Common myeloid progenitor, CD34-positive (primary cell): ENCODE measurements around the gene GSC.

ENCODE experiments used
- CTCF ChIA-PET: fragments of 350-600 bp; sonication (Branson Sonifier 250); formaldehyde crosslinking; loops from one replicate; lab custom pipeline; 2021; ENCODE audit warnings: antibody characterized with exemption; lab: Charles Lee
- POLR2A ChIA-PET: fragments of 350-600 bp; sonication (Branson Sonifier 250); formaldehyde crosslinking; loops from one replicate; lab custom pipeline; 2021; ENCODE audit warnings: antibody characterized with exemption; lab: Charles Lee
- DNase-seq, 3 donors: peaks; one replicate each; pipeline versions ENCODE4 v3.0.0 to v3.0.0-alpha.2; 2013
- H3K27ac ChIP-seq, 2 experiments: 1 replicate in 1 of 2; 2 replicates in 1 of 2; pipeline ENCODE4 v1.7.0; 2013; ENCODE audit warnings: inconsistent platforms in 2 of 2, low read length in 2 of 2, mild to moderate bottlenecking in 2 of 2, low read depth in 1 of 2, moderate library complexity in 1 of 2; ENCODE audit not compliant: severe bottlenecking in 2 of 2, insufficient read depth in 1 of 2, poor library complexity in 1 of 2
- H3K27me3 ChIP-seq, 5 experiments: replicated peaks in 2 of 5; 1 replicate in 3 of 5; 2 replicates in 2 of 5; pipeline versions ENCODE4 v1.6.1 to v1.7.0; 2013; ENCODE audit warnings: low read length in 4 of 5, mild to moderate bottlenecking in 2 of 5, moderate library complexity in 2 of 5, inconsistent platforms in 1 of 5; ENCODE audit not compliant: insufficient read depth in 5 of 5, control insufficient read depth in 4 of 5
- H3K36me3 ChIP-seq, 4 experiments: 1 replicate in 2 of 4; 2 replicates in 2 of 4; pipeline versions ENCODE4 v1.6.1 to v1.7.0; 2013; ENCODE audit warnings: low read length in 3 of 4, control low read depth in 1 of 4, mild to moderate bottlenecking in 1 of 4; ENCODE audit not compliant: control insufficient read depth in 4 of 4, insufficient read depth in 4 of 4
- H3K4me1 ChIP-seq, 4 experiments: 1 replicate in 3 of 4; 2 replicates in 1 of 4; pipeline versions ENCODE4 v1.6.1 to v1.7.1; 2013; ENCODE audit warnings: low read length in 3 of 4, mild to moderate bottlenecking in 3 of 4, control low read depth in 1 of 4, inconsistent platforms in 1 of 4, moderate library complexity in 1 of 4; ENCODE audit not compliant: control insufficient read depth in 4 of 4, insufficient read depth in 4 of 4; ENCODE audit errors: control extremely low read depth in 1 of 4
- H3K4me3 ChIP-seq, 7 experiments: 1 replicate in 4 of 7; 2 replicates in 3 of 7; pipeline versions ENCODE4 v1.5.1 to v1.7.0; 2013; ENCODE audit warnings: mild to moderate bottlenecking in 7 of 7, low read length in 6 of 7, moderate library complexity in 6 of 7, inconsistent platforms in 2 of 7, low read depth in 2 of 7, control low read depth in 1 of 7; ENCODE audit not compliant: insufficient read depth in 4 of 7, control insufficient read depth in 1 of 7; ENCODE audit errors: extremely low read depth in 1 of 7
- H3K9me3 ChIP-seq, 5 experiments: 1 replicate in 4 of 5; 2 replicates in 1 of 5; pipeline versions ENCODE4 v1.6.1 to v1.7.1; 2013; ENCODE audit warnings: low read length in 4 of 5, mild to moderate bottlenecking in 2 of 5, inconsistent platforms in 1 of 5, low read depth in 1 of 5, moderate library complexity in 1 of 5; ENCODE audit not compliant: control insufficient read depth in 4 of 5, insufficient read depth in 2 of 5; ENCODE audit errors: control extremely low read depth in 1 of 5
- WGBS: methylation state at CpG from one replicate; pipeline ENCODE4 v1.1.5; 2013; ENCODE audit not compliant: insufficient coverage; 5-methylcytosine and 5-hydroxymethylcytosine counted together

Gene GSC

DNA sequence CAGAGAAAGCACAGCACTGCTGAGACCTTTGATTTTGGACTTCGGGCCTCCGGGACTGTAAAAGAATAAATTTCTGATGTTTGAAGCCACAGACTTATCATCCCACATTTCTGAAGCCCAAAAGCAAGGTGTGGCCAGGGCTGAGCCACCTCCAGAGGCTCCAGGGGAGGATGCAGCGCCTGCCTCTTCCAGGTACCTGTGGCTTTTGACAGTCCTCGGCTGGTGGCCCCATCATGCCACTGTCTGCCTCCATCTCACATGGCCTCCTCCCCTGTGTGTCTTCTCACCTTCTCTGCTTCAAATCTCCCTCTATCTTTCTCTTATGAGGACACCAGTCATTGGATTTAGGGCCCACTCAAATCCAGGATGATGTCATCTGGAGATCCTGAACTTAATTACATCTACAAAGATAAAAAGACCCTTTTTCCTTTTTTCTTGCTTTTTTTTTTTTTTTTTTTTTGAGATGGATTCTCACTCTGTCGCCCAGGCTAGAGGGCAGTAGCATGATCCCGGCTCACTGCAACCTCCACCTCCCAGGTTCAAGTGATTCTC is 15.4 kb downstream of the GSC start:
- POLR2A ChIA-PET: no interaction called here

DNA sequence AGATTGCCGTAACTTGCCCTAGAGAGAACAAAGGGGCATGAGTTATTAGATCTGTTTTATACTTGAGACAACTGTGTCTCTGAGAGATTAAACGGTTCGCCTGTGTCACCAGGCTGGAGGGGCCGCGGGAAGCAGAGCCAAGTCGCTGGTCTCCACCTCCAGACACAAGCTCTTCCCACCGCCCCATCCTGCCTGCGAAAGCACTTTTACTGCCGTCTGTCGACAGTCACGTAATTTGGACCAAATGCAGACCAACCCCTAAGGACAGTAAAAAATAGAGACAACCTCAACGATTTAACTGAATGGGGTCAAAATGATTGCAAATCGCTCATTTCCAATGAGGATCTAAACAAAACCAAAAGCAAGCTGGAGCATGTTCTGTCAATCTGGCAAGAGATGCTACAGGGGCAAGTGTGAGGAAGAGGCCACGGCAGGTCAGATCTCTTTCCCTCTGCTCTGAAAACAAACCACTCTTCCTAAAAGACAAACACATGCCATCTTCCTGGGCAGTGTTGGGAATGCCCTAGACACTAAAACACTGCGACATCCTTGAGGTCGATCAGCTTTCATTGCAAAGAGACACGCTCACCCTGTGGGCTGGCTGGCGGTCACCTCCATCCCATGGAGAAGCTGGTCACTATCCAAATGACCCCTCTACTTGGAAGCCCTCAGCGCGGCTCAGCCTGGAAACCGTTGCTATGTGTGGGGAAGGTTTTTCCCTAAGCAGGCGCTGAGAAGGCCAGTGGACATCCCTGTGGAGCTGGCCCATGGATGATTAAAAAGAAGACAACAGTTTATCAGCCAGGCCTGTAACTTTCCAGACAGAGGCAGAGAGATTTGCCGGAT is 17.1 kb downstream of the GSC start:
- no peak overlapping the region for H3K4me3 ChIP-seq
- ChIA-PET CTCF (interaction anchor here (1.3 to 1.4 kb wide), 2 partner anchors 12 to 65 kb away, joined by 4 to 5 read pairs; no protein-coding TSS in a partner anchor), POLR2A (no interaction called here)
- no peaks in the 10 kb centered on the region for H3K4me1 ChIP-seq
- DNase-seq: no peak
- no peak overlapping the region for H3K27ac ChIP-seq
- peaks cover 0 to 17% (median 8%) of the 10 kb centered on the region in 5 experiments for H3K27me3 ChIP-seq
- no peaks in the 10 kb centered on the region for H3K36me3 ChIP-seq
- H3K9me3 ChIP-seq: no peaks in the 10 kb centered on the region
- WGBS: 87% methylated on average over 20 of the region's 23 CpGs

More for the DNA sequence above, 15.4 kb downstream of the GSC start:
- Histone ChIP-seq H3K27ac (no peak overlapping the region), H3K4me1 (no peaks in the 10 kb centered on the region), H3K36me3 (no peaks in the 10 kb centered on the region), H3K9me3 (no peaks in the 10 kb centered on the region), H3K4me3 (no peak overlapping the region), H3K27me3 (peaks cover 0 to 29% (median 8%) of the 10 kb centered on the region in 5 experiments)
- CTCF ChIA-PET: no interaction called here
- no peak for DNase-seq
- 96% methylated on average over 6 of the region's 6 CpGs for WGBS

DNA sequence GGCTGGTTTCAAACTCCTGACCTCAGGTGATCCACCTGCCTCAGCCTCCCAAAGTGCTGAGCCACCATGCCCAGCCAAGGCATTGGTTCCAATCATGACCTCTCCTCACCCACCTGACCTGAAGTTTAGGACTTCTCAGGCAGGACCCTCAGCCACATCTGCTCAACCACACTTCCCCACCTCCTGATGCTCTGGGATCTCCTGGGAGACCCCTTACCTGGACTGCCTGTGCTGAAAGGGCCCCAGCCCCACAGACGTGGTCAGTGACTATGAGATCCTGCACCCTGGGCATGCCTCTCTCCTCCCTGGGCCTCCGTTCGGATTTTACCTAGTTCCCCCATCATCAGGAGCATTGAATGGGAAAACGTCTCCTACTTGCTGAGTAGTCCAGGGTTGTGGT is 18.0 kb downstream of the GSC start:
- no peaks in the 10 kb centered on the region for H3K36me3 ChIP-seq
- DNase-seq: no peak
- WGBS: 100% methylated on average over 1 of the region's 4 CpGs
- H3K4me3 ChIP-seq: no peak overlapping the region
- ChIA-PET POLR2A (no interaction called here), CTCF (interaction anchor here (1.4 kb wide), 1 partner anchor 64 kb away, joined by 4 read pairs; no protein-coding TSS in a partner anchor)
- no peak overlapping the region for H3K27ac ChIP-seq
- H3K27me3 ChIP-seq: peaks cover 0 to 14% (median 8%) of the 10 kb centered on the region in 5 experiments
- no peaks in the 10 kb centered on the region for H3K9me3 ChIP-seq
- H3K4me1 ChIP-seq: no peaks in the 10 kb centered on the region

DNA sequence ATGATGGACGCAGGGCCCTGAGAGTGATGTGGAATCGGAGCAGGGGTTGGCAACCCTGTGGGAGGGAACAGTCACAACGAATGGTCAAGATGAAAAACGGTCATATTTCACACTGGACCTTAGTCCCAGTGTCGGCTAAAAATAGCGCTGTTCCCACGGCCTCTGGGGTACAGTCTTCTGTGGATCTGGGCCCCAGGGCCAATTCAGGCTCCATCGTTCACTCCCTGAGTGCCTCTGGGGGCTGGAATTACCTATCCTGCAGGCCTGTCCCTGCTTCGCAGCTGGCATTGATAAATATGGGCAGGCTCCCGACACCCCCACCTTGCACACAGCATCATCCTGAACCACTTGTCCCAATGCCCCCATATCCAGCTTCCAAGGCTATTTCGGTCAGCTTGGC is 18.6 kb downstream of the GSC start:
- Histone ChIP-seq H3K4me3 (no peak overlapping the region), H3K9me3 (no peaks in the 10 kb centered on the region), H3K4me1 (no peaks in the 10 kb centered on the region), H3K36me3 (no peaks in the 10 kb centered on the region), H3K27me3 (peaks cover 0 to 14% (median 7%) of the 10 kb centered on the region in 5 experiments), H3K27ac (no peak overlapping the region)
- WGBS: 79% methylated on average over 11 of the region's 11 CpGs
- POLR2A ChIA-PET: no interaction called here
- DNase-seq: no peak
- CTCF ChIA-PET: no interaction called here

DNA sequence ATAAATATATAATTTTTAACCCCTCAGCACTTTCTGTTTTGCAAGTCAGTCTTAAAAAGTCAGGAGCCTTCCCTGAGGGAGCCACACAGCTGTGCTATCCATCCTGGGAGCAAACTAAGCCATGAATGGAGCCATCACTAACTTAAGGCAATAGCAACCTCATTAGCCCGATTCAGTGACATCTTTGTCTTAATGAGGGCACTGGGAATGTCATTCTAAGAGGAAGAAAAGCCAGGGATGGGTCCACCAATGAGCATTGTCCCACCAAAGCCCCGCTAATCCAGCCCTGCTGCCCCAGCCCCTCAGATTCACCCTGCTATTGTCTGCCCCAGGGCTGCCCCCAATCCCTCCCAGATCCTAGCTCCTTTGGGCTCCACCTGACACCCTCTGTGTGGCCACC is 19.5 kb downstream of the GSC start:
- POLR2A ChIA-PET: no interaction called here
- Histone ChIP-seq H3K4me3 (no peak overlapping the region), H3K27me3 (peaks cover 0 to 14% (median 5%) of the 10 kb centered on the region in 5 experiments), H3K36me3 (no peaks in the 10 kb centered on the region), H3K27ac (no peak overlapping the region), H3K4me1 (no peaks in the 10 kb centered on the region), H3K9me3 (no peaks in the 10 kb centered on the region)
- CTCF ChIA-PET: interaction anchor here (1.1 to 1.7 kb wide), 3 partner anchors 12 to 61 kb away, joined by 3 to 4 read pairs (median 3); no protein-coding TSS in a partner anchor
- 95% methylated on average over 2 of the region's 2 CpGs for WGBS
- DNase-seq: no peak

DNA sequence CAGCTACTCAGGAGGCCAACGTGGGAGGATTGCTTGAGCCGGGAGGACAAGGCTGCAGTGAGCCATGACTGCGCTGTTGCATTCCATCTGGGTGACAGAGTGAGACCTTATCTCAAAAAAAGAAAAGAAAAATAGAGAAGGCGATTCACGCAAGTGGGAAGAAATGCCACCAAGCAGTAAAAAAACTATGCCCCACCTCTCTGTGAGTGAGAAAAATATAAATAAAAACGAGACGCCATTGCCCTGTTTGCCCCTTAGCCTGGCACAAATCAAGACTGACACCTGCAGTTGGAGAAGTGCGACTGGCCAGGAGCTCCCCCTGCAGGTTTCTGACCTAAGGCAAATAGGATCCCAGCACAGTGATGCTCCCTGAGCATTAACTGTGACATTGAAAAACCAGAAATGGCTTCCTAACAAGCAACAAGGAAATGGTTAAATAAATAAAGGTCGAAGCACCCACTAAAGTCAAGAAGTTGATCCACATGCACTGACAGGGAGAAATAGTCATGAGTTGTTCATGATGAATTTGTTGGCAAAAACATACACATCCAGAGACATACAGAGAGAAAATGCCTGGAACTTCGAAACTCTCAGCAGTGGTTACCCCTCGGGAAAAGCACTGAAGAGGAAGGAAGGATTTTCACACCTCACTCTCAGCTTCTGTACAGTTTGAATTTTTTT is 21.1 kb downstream of the GSC start:
- H3K36me3 ChIP-seq: no peaks in the 10 kb centered on the region
- peaks cover 0 to 14% (median 3%) of the 10 kb centered on the region in 5 experiments for H3K27me3 ChIP-seq
- peak; percentile 49 to 63 (median 49) for DNase-seq
- H3K9me3 ChIP-seq: no peaks in the 10 kb centered on the region
- no peak overlapping the region for H3K27ac ChIP-seq
- WGBS: 46% methylated on average over 8 of the region's 11 CpGs
- H3K4me1 ChIP-seq: no peaks in the 10 kb centered on the region
- ChIA-PET CTCF (interaction anchor here (0.6 to 2.4 kb wide), 6 partner anchors 8 to 62 kb away, joined by 3 to 14 read pairs (median 5); no protein-coding TSS in a partner anchor), POLR2A (interaction anchor here (0.6 kb wide), 1 partner anchor 259 kb away, joined by 4 read pairs; no protein-coding TSS in a partner anchor)
- no peak overlapping the region for H3K4me3 ChIP-seq
